GM12872 (cell line): ENCODE measurements around the gene TEX26.

Experiments
- TF ChIP-seq, protein P1 (sequence below): IDR thresholded peaks from 3 replicates; pipeline ENCODE4 v1.5.1; 2011; ENCODE audit warnings: low read depth, mild to moderate bottlenecking, low read length, moderate library complexity; ENCODE audit not compliant: insufficient read depth

TEX26 gene

DNA sequence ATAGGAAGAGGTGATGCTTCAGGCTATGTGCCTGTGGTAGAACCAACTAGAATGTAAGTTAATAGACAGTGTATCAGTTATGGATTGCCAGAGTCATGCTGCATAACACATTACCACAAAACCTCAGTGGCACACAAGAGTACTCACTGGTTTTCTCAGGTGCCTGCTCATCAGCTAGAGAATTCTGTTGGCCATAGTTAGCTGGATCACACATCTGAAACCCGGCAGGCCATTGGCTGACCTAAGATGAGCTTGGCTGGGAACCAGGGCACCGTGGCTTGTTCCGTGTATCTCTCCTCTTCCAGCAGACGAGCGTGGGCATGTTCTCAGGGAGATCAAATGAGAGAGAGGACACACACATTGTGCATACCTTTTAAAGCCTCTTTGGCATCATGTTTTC, 76.7 kb downstream of the TEX26 start:
- TF ChIP-seq, protein P1, sequence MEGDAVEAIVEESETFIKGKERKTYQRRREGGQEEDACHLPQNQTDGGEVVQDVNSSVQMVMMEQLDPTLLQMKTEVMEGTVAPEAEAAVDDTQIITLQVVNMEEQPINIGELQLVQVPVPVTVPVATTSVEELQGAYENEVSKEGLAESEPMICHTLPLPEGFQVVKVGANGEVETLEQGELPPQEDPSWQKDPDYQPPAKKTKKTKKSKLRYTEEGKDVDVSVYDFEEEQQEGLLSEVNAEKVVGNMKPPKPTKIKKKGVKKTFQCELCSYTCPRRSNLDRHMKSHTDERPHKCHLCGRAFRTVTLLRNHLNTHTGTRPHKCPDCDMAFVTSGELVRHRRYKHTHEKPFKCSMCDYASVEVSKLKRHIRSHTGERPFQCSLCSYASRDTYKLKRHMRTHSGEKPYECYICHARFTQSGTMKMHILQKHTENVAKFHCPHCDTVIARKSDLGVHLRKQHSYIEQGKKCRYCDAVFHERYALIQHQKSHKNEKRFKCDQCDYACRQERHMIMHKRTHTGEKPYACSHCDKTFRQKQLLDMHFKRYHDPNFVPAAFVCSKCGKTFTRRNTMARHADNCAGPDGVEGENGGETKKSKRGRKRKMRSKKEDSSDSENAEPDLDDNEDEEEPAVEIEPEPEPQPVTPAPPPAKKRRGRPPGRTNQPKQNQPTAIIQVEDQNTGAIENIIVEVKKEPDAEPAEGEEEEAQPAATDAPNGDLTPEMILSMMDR: no peak

DNA sequence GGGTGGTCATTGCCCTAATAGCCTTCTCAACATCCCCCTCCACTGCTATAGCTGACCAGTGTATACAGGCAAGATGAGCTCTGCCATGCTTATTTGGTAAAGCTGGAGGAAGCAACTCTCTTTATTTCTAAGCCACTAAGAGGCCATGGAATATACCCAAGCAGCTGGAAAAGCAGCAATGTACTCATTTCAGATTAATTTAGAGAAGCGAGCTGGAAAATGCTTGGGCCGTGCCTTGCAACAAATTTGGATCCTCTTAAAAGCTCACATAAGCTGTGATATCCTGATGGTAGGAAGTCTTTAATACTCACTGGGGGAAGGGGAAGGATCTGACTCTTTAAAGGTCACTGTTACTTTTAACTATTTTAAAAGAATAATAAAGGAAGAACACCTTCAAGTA, 77.8 kb downstream of the TEX26 start:
- TF ChIP-seq, protein P1: no peak

DNA sequence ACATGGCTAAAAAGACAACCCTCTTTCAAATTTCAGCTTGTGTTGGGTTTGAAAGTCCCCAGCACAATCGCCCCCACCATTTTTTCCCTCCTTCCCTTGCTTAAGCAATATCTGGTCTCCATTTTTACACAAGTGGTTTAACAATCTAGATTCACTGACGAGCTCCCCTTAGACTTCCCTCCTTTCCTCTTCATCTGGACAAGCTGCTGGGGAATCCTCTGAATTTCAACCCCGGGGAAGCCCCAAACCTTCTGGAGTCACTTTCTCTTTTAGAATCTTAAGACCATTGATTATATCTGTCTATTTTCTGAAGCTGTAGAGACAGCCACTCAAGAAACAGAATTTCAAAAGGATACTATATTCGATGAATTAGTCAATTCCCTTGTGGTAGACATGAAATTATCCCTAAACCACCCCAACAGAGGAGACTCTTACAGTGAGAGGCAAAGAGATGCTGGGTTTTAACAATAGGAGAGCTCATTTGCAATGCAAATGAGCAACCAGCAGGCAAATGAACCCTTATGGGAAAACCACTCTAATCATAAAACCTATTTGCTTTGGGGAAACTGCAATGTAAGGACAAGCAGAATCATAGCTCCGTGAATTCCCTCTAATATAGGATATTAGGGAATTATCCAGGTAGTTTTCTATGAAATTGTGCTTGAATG, 78.9 kb downstream of the TEX26 start:
- TF ChIP-seq, protein P1: no peak

DNA sequence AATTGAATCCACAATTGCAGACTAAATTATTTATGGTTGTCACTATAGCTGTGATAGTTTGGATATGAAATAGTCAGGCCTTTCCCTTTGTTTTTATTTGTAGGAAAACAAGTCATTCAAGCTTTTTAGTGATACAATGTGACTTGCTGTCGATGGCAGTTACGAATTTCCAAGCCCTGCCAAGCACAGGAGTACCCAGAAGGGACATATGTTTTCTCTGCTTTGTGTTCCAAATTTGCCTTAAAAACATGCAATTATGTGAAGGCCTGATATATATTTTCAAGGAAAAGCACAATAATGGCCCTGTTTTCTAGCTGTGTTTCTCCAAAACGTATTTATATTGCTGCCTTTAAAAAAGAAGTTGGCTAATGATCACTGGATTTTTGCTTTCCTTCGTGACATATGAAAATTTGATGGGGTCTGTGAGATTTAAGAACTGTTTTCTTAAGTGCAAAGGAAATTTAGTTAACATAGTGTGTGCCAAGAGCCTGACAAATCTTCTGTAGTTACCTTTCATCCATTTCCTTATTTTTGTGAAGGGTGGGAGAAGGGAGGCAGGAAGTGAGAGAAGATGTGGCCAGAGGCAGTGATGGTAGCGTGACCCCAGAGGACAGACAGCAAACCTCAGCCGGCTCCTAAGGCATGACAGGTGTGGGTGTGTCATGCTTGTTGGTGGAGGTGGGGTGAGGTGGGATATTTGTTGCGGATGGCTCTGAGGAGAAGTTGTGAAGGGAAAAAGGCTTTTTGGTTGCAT, 79.6 kb downstream of the TEX26 start:
- TF ChIP-seq, protein P1: no peak

DNA sequence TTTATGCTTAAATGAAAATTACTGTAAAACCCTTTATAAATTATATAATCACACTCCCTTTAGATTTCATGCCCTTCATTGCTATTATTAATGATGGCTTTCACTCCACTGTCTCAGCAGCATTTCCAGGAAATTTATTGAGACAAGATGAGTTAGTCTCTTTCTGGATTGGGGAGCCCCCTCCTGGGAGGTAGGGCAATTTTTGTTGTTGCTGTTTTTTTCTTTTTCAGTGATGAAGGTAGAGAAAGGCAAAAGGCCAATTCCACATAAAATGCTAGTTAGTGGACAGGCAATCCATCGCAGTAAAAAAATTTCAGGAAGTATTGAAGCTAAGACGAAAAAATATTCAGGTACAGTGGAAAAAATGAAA, 80.2 kb downstream of the TEX26 start:
- TF ChIP-seq, protein P1: peak; percentile 27; the same call in 1 of the 3 replicates

DNA sequence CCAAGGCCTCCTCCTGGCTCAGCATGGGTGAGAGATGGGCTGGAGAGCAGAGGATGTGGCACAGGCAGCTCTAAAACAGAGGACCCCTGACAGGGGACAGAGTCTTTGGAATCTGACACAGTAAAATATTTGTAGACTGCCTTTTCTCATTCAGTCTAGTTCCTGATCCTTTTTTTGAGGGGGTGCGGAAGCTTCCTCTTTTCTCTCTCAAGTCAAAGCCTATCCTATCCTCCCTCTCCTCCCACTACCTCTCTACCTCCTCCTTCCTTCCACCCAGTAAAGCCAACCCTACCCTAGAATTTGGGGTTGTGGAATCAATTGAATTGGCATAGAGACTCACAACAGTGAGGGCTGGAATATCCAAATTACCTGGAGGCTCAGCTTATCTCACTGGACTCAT, 82.0 kb downstream of the TEX26 start:
- TF ChIP-seq, protein P1: no peak

DNA sequence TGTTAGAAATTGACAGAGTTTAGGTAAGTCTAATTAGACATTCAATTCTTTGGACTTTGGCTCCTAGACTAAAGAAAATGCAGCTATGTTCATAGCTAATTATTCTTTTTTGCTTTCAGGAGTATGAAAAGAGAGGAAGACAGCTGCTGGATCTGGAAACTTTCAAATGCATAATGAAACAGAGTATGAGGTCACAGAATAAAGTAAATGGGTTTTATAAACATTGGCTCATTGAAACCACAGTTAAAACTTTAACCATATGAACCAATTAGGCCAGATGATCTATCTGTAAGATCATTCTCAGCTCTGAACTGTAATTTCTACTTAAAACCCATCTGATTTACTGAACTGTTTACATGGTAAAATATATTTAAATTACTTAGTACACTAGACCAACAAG, 82.7 kb downstream of the TEX26 start:
- TF ChIP-seq, protein P1: no peak
